Calu3 (cell line): ENCODE measurements around the gene IKBKG. TPM values are rescaled to one million over a fixed set of nuclear protein-coding genes. Genes with fewer than 3 reads are reported as not detected.
A peak's percentile ranks its signal among the peaks of the same experiment; 100 is the strongest.

Source experiments
- BruUV-seq: library from RNA; stranded (reverse); fragments of 400-500 nt; replicated peaks from 2 replicates; lab custom pipeline; 2021; lab: Mats Ljungman, UMichigan
- CTCF ChIA-PET: fragments of 300-600 bp; sonication (Branson Sonifier 250); formaldehyde crosslinking; loops from one replicate; lab custom pipeline; 2022; ENCODE audit warnings: antibody characterized with exemption; lab: Charles Lee
- DNase-seq: peaks from one replicate; pipeline ENCODE4 v3.0.0; 2022
- H3K27ac Mint-ChIP-seq: one replicate; pipeline ENCODE4 v1.8.0; 2022; ENCODE audit warnings: mixed read lengths; ENCODE audit not compliant: unreplicated experiment
- H3K27me3 Mint-ChIP-seq: one replicate; pipeline ENCODE4 v1.8.0; 2022; ENCODE audit warnings: mixed read lengths; ENCODE audit not compliant: unreplicated experiment
- H3K36me3 Mint-ChIP-seq: one replicate; pipeline ENCODE4 v1.8.0; 2022; ENCODE audit warnings: mild to moderate bottlenecking, moderate library complexity, mixed read lengths; ENCODE audit not compliant: insufficient read depth, unreplicated experiment
- H3K4me1 Mint-ChIP-seq: one replicate; pipeline ENCODE4 v1.8.0; 2022; ENCODE audit warnings: mild to moderate bottlenecking, low read depth, mixed read lengths; ENCODE audit not compliant: unreplicated experiment
- H3K4me3 Mint-ChIP-seq: one replicate; pipeline ENCODE4 v1.8.0; 2022; ENCODE audit warnings: mild to moderate bottlenecking, low read depth, moderate library complexity, mixed read lengths; ENCODE audit not compliant: unreplicated experiment
- H3K9me3 Mint-ChIP-seq: one replicate; pipeline ENCODE4 v1.8.0; 2022; ENCODE audit warnings: low read depth, mixed read lengths; ENCODE audit not compliant: unreplicated experiment
- CTCF ChIP-seq: fragments of 200-600 bp; IDR thresholded peaks from one replicate; pipeline ENCODE4 v1.8.0; 2022; ENCODE audit warnings: antibody characterized with exemption; ENCODE audit not compliant: unreplicated experiment
- intact Hi-C: fragments of 100-400 bp; cut with micrococcal nuclease; formaldehyde crosslinking; loops from one replicate; pipeline ENCODE4 v1.10.0; 2022; ENCODE audit not compliant: unreplicated experiment
- total RNA-seq: library from RNA; stranded (reverse); gene quantifications from 2 replicates; pipeline ENCODE4 v1.2.3, GENCODE V29; 2022

Gene IKBKG
- total RNA-seq, 1 experiment from 2014 or later: 39.9 TPM

- no peak overlapping the region for H3K27ac Mint-ChIP-seq
- CTCF ChIA-PET: no interaction called here
- intact Hi-C loops: no loop called here
- no peaks in the 10 kb centered on the region for H3K27me3 Mint-ChIP-seq
- H3K4me3 Mint-ChIP-seq: no peak overlapping the region
- H3K9me3 Mint-ChIP-seq: no peaks in the 10 kb centered on the region
- peaks cover 12% of the 10 kb centered on the region for H3K36me3 Mint-ChIP-seq
- DNase-seq: no peak
- no TSS peak for BruUV-seq
- H3K4me1 Mint-ChIP-seq: no peaks in the 10 kb centered on the region
- no peak for TF ChIP-seq CTCF
Measured at GRCh38 chrX:154505734-154506133, 41.7 kb upstream of the IKBKG start.

- Mint-ChIP-seq H3K36me3 (peaks cover 15% of the 10 kb centered on the region), H3K27ac (no peak overlapping the region), H3K9me3 (no peaks in the 10 kb centered on the region), H3K4me1 (no peaks in the 10 kb centered on the region), H3K27me3 (no peaks in the 10 kb centered on the region), H3K4me3 (no peak overlapping the region)
- intact Hi-C loops: no loop called here
- BruUV-seq: TSS peak; percentile 21
- CTCF ChIA-PET: no interaction called here
- no peak for TF ChIP-seq CTCF
- no peak for DNase-seq
Measured at GRCh38 chrX:154506483-154507332, 40.7 kb upstream of the IKBKG start.

GRCh38 chrX:154507673-154508383 is 39.6 kb upstream of the IKBKG start:
- CTCF ChIA-PET: no interaction called here
- H3K9me3 Mint-ChIP-seq: no peaks in the 10 kb centered on the region
- no peak for TF ChIP-seq CTCF
- H3K27me3 Mint-ChIP-seq: no peaks in the 10 kb centered on the region
- BruUV-seq: no TSS peak
- intact Hi-C loops: no loop called here
- DNase-seq: no peak
- peaks cover 18% of the 10 kb centered on the region for H3K36me3 Mint-ChIP-seq
- no peak overlapping the region for H3K27ac Mint-ChIP-seq
- H3K4me1 Mint-ChIP-seq: no peaks in the 10 kb centered on the region
- no peak overlapping the region for H3K4me3 Mint-ChIP-seq

GRCh38 chrX:154508384-154508745 is 39.1 kb upstream of the IKBKG start:
- no TSS peak for BruUV-seq
- intact Hi-C loops: no loop called here
- H3K27ac Mint-ChIP-seq: no peak overlapping the region
- no peaks in the 10 kb centered on the region for H3K4me1 Mint-ChIP-seq
- CTCF ChIA-PET: no interaction called here
- H3K4me3 Mint-ChIP-seq: no peak overlapping the region
- H3K36me3 Mint-ChIP-seq: peaks cover 18% of the 10 kb centered on the region
- TF ChIP-seq CTCF: no peak
- H3K9me3 Mint-ChIP-seq: no peaks in the 10 kb centered on the region
- no peaks in the 10 kb centered on the region for H3K27me3 Mint-ChIP-seq
- DNase-seq: no peak
